B cell (primary cell): ENCODE measurements around the gene PPP6R2.

Experiments
- CTCF ChIP-seq: fragments of 200-600 bp; IDR thresholded peaks from one replicate; pipeline ENCODE4 v1.8.0; 2022; ENCODE audit warnings: antibody characterized with exemption, mild to moderate bottlenecking
- EZH2 ChIP-seq: IDR thresholded peaks from 2 replicates; pipeline ENCODE4 v1.6.1; 2012; ENCODE audit warnings: borderline replicate concordance, low read depth, mild to moderate bottlenecking, moderate library complexity, low read length; ENCODE audit not compliant: insufficient read depth, poor library complexity, severe bottlenecking

- no peak for TF ChIP-seq CTCF
- no peak for TF ChIP-seq EZH2
These were observed 39.6 kb upstream of the PPP6R2 start for GRCh38 chr22:50303515-50303847.
